Measurements from ENCODE around the gene TAB2. TPM values are rescaled to one million over a fixed set of nuclear protein-coding genes. Genes with fewer than 3 reads are reported as not detected.

Gene TAB2
- total RNA-seq, 4 donors from 2014 or later: 32.5 to 71.4 (median 43.8) TPM

GRCh38 chr6:149286905-149287304, 30.6 kb upstream of the TAB2 start:
- no peak for DNase-seq (ENCODE audit: low spot score in 2 of 2)
- TF ChIP-seq POLR2A (IDR thresholded peaks at IDR 0.05): no peak
- no peak for TF ChIP-seq CTCF (IDR thresholded peaks at IDR 0.05)
- H3K4me3 ChIP-seq (ENCODE audit: low read depth, poor library complexity, severe bottlenecking): no peak overlapping the region
- intact Hi-C loops (cut with DNase I; ENCODE audit: low total_unique reads): no loop called here
- WGBS, 2 donors: 84% methylated on average over 6 of the region's 6 CpGs

- H3K4me3 ChIP-seq (ENCODE audit: low read depth, poor library complexity, severe bottlenecking): no peak overlapping the region
- intact Hi-C loops (cut with DNase I; ENCODE audit: low total_unique reads): no loop called here
- WGBS, 2 donors: 83 to 86% methylated on average over 4 of the region's 4 CpGs
- DNase-seq (ENCODE audit: low spot score in 2 of 2): no peak
- no peak for TF ChIP-seq POLR2A (IDR thresholded peaks at IDR 0.05)
- TF ChIP-seq CTCF (IDR thresholded peaks at IDR 0.05): no peak
These were observed 28.2 kb upstream of the TAB2 start for GRCh38 chr6:149289192-149289781.

GRCh38 chr6:149289966-149290365, 27.5 kb upstream of the TAB2 start:
- intact Hi-C loops (cut with DNase I; ENCODE audit: low total_unique reads): no loop called here
- H3K4me3 ChIP-seq (ENCODE audit: low read depth, poor library complexity, severe bottlenecking): no peak overlapping the region
- 89 to 96% methylated on average over 1 of the region's 1 CpG for WGBS, 2 donors
- TF ChIP-seq CTCF (IDR thresholded peaks at IDR 0.05): no peak
- TF ChIP-seq POLR2A (IDR thresholded peaks at IDR 0.05): no peak
- DNase-seq (ENCODE audit: low spot score in 2 of 2): no peak

GRCh38 chr6:149293244-149293643, 24.3 kb upstream of the TAB2 start:
- TF ChIP-seq POLR2A (IDR thresholded peaks at IDR 0.05): no peak
- TF ChIP-seq CTCF (IDR thresholded peaks at IDR 0.05): no peak
- no peak for DNase-seq (ENCODE audit: low spot score in 2 of 2)
- intact Hi-C loops (cut with DNase I; ENCODE audit: low total_unique reads): no loop called here
- WGBS, 2 donors: 64 to 83% methylated on average over 1 of the region's 1 CpG
- no peak overlapping the region for H3K4me3 ChIP-seq (ENCODE audit: low read depth, poor library complexity, severe bottlenecking)

DNA sequence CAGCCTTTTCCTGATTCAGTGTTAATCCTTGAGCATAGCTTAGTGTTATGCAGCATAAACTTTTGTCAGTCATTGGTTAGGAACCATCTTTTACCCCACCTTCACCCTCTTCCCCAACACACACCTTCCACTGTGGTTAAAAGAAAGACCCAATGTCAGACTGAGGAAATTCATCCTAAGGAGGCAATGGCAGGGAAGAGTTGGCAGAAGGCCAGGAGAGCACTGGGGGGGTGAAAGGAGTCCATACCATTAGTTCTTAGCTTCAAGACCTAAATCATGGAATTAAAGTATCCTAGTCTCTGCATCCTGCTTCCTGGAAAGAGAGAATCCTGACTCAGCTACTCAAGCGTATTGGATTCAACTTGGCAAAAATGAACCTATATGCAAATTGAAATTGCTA, 16.9 kb upstream of the TAB2 start:
- 93 to 100% methylated on average over 1 of the region's 1 CpG for WGBS, 2 donors
- no peak for DNase-seq (ENCODE audit: low spot score in 2 of 2)
- intact Hi-C loops (cut with DNase I; ENCODE audit: low total_unique reads): no loop called here
- no peak overlapping the region for H3K4me3 ChIP-seq (ENCODE audit: low read depth, poor library complexity, severe bottlenecking)
- TF ChIP-seq CTCF (IDR thresholded peaks at IDR 0.05) (no peak), POLR2A (IDR thresholded peaks at IDR 0.05) (no peak)

DNA sequence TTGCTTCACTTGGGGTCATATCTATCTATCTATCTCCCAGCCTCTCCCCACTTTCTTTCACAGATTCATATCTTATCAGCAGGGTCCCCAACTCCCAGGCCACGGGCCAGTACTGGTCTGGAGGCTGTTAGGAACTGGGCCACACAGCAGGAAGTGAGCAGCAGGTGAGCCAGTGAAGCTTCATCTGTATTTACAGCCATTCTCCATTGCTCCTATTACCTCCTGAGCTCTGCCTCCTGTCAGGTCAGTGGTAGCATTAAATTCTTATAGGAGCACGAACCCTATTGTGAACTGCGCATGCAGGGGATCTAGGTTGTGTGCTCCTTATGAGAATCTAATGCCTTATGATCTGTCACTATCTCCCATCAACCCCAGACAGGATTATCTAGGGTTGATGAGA, 14.8 kb upstream of the TAB2 start:
- H3K4me3 ChIP-seq (ENCODE audit: low read depth, poor library complexity, severe bottlenecking): no peak overlapping the region
- TF ChIP-seq POLR2A (IDR thresholded peaks at IDR 0.05) (no peak), CTCF (IDR thresholded peaks at IDR 0.05) (no peak)
- no peak for DNase-seq (ENCODE audit: low spot score in 2 of 2)
- intact Hi-C loops (cut with DNase I; ENCODE audit: low total_unique reads): no loop called here
- WGBS, 2 donors: 90 to 95% methylated on average over 3 of the region's 3 CpGs
